ENCODE measurements around the gene ZFPM1. TPM values are rescaled to one million over a fixed set of nuclear protein-coding genes. Genes with fewer than 3 reads are reported as not detected.

Gene ZFPM1
- total RNA-seq, 1 donor from 2014 or later, result 5.7 TPM

DNA sequence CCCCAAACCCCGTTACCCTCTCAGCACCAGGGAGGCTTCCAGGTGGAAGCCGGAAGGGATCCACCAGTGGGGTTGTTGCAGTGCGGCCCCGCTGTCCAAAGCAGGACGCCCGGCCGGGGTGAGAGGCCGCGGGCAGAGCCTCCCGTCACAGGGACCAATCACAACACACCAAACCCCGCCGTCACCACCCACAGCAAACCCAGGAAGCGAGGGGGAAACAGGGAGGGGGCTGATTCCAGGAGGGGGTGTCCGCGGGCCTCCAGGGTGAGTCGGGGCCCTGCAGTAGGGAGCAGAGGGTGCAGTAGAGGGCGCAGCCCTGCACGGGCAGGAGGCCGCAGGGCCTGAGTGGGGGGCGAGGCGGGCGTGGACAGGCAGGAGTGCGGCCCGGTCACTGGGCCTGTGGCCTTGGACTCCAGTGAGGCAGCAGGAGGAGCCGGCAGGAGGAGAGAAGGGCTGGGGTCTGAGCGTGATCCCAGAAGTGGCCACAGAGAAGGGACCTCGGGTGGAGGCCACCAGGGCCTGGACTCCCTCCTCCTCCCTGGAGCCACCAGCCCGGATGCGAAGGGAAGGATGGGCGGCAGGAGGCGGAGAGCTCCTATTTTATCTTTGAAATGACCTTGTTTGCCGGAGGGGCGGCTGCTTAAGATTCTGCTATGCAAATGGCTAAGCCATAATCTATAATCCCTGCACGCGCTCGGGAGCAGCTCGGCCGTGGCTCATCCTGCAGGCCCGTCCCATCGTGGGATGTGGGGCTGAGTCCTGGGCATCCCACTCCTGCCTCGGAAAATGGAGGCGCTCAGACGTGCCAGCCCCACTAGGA lies 41.5 kb downstream of the ZFPM1 start:
- DNase-seq (ENCODE audit: extremely low spot score, unreplicated experiment), result no peak
- Mint-ChIP-seq H3K27ac (ENCODE audit: unreplicated experiment) (no peak overlapping the region), H3K9me3 (ENCODE audit: unreplicated experiment) (no peaks in the 10 kb centered on the region), H3K27me3 (ENCODE audit: unreplicated experiment) (no peaks in the 10 kb centered on the region), H3K36me3 (ENCODE audit: unreplicated experiment) (no peaks in the 10 kb centered on the region), H3K4me3 (ENCODE audit: unreplicated experiment) (no peak overlapping the region), H3K4me1 (ENCODE audit: unreplicated experiment) (no peaks in the 10 kb centered on the region)
- TF ChIP-seq, protein P1, sequence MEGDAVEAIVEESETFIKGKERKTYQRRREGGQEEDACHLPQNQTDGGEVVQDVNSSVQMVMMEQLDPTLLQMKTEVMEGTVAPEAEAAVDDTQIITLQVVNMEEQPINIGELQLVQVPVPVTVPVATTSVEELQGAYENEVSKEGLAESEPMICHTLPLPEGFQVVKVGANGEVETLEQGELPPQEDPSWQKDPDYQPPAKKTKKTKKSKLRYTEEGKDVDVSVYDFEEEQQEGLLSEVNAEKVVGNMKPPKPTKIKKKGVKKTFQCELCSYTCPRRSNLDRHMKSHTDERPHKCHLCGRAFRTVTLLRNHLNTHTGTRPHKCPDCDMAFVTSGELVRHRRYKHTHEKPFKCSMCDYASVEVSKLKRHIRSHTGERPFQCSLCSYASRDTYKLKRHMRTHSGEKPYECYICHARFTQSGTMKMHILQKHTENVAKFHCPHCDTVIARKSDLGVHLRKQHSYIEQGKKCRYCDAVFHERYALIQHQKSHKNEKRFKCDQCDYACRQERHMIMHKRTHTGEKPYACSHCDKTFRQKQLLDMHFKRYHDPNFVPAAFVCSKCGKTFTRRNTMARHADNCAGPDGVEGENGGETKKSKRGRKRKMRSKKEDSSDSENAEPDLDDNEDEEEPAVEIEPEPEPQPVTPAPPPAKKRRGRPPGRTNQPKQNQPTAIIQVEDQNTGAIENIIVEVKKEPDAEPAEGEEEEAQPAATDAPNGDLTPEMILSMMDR (IDR thresholded peaks at IDR 0.05), result no peak

DNA sequence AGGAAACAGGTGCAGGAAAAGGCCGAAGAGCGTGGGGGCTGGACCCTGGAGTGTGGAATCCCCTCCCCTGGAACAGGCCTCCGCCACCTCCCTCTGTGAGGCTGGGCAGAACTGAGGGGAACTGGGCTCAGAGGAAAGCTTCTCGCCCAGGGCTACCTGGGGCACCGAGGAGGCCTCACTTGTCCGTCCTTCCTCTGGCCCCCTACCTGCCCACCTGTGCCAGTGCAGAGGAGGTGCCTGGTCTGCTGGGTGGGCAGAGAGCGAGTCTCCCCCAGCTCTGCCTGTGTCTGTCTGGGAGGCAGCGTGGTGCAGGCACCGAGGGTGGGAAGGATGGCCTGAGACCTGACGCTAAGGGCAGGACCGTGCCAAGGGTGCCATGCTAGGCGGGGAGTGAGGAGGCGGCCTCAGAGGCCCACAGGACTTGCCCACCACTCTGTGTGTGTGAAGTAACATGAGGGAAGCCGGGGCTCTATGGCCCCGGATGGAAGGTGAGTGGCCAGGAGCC lies 42.2 kb downstream of the ZFPM1 start:
- TF ChIP-seq, protein P1 (IDR thresholded peaks at IDR 0.05), result no peak
- Mint-ChIP-seq H3K36me3 (ENCODE audit: unreplicated experiment) (no peaks in the 10 kb centered on the region), H3K27me3 (ENCODE audit: unreplicated experiment) (no peaks in the 10 kb centered on the region), H3K4me1 (ENCODE audit: unreplicated experiment) (no peaks in the 10 kb centered on the region), H3K4me3 (ENCODE audit: unreplicated experiment) (no peak overlapping the region), H3K9me3 (ENCODE audit: unreplicated experiment) (no peaks in the 10 kb centered on the region), H3K27ac (ENCODE audit: unreplicated experiment) (no peak overlapping the region)
- DNase-seq (ENCODE audit: extremely low spot score, unreplicated experiment), result no peak

DNA sequence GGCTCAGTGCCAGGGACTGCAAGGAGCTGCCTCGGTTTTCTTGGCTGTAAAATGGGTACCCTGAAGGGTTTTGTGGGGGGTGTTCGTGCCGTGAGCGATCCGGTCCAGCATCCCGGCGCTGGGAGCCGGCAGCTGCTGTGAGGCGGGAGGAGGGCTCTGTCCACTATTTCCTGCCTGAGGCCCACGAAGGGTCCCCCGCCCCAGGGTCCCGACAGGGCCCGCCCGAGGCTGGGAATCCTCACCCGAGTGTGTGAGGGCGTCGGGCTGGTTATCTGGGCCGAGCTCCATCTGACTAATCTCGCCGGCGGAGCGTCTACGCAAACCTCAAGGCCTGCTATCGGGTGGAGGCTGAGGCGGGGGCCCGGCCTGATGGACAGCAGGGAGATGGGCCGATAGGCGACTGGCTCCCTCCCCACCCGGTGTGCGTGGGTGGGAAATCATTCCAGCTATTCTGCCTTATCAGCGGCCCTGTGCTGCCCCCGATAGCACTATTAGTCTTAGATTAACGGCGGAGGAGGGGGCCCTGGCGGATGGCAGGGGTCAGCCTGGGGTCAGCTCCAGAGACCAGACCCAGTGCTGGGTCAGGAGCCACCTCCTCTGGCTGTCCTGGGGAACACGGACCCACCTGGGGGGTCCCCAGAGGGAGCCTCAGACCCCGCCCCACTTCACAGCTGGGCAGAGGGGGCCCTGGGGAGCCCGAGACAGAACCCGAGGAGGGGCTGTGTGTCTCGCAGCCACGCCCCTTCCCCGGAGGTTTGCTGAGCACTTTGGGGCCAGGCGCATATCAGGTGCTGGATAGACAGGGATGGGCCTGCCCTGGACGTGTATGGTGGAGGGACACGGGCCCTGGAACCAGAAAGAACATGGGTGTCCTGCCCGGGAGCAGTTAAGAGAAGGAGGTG lies 44.7 kb downstream of the ZFPM1 start:
- H3K36me3 Mint-ChIP-seq (ENCODE audit: unreplicated experiment), result no peaks in the 10 kb centered on the region
- no peaks in the 10 kb centered on the region for H3K4me1 Mint-ChIP-seq (ENCODE audit: unreplicated experiment)
- no peak for DNase-seq (ENCODE audit: extremely low spot score, unreplicated experiment)
- H3K9me3 Mint-ChIP-seq (ENCODE audit: unreplicated experiment), result no peaks in the 10 kb centered on the region
- H3K27ac Mint-ChIP-seq (ENCODE audit: unreplicated experiment), result no peak overlapping the region
- TF ChIP-seq, protein P1 (IDR thresholded peaks at IDR 0.05), result no peak
- H3K4me3 Mint-ChIP-seq (ENCODE audit: unreplicated experiment), result no peak overlapping the region
- H3K27me3 Mint-ChIP-seq (ENCODE audit: unreplicated experiment), result no peaks in the 10 kb centered on the region

DNA sequence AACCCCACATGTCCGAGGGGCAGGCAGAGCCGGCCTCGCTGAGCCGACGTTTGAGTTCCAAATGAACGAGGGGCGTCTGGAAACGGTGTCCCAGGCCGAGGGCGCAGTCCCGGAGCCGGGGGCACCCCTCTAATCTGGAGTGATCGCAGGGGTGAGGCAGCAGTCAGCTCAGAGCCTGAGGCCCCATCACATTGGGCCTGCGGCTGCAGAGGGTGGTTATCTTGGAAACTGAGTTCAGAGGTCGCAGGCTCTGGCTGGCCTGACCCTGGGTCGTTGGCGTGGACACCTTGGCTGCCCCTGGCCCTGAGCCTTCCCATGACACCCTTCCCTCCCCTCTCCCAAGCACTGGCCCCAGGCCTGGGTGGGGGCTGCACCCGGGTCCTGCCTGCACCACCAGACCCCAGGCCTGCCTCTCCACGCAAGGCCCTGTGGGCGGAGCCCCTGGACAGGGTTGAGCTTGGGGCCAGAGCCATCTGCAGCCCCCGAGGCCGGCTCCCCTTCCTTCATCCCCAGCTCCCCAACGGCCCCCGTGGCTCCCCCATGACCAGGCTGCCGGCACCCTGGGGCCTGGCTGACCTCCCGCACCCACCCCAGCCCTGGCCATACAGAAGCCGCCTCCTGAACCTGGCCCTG lies 45.6 kb downstream of the ZFPM1 start:
- no peak overlapping the region for H3K4me3 Mint-ChIP-seq (ENCODE audit: unreplicated experiment)
- H3K4me1 Mint-ChIP-seq (ENCODE audit: unreplicated experiment), result peaks cover 2% of the 10 kb centered on the region
- no peaks in the 10 kb centered on the region for H3K9me3 Mint-ChIP-seq (ENCODE audit: unreplicated experiment)
- DNase-seq (ENCODE audit: extremely low spot score, unreplicated experiment), result no peak
- H3K36me3 Mint-ChIP-seq (ENCODE audit: unreplicated experiment), result no peaks in the 10 kb centered on the region
- TF ChIP-seq, protein P1 (IDR thresholded peaks at IDR 0.05), result no peak
- no peaks in the 10 kb centered on the region for H3K27me3 Mint-ChIP-seq (ENCODE audit: unreplicated experiment)
- H3K27ac Mint-ChIP-seq (ENCODE audit: unreplicated experiment), result no peak overlapping the region

All from osteocyte (in vitro differentiated cells).